Heart left ventricle (tissue), 16 donors: Measurements from ENCODE around the gene DHX32. TPM values are rescaled to one million over a fixed set of nuclear protein-coding genes. Genes with fewer than 3 reads are reported as not detected.

Experiments
- ATAC-seq, 4 donors: fragments of 200-7000 bp; cut with Tn5 transposase; one replicate each; pipeline ENCODE4 v1.9.1; 2020 to 2022; ENCODE audit warnings: moderate library complexity in 4 of 4, mild to moderate bottlenecking in 3 of 4, moderate number of reproducible peaks in 1 of 4
- DNase-seq, 5 donors: peaks; one replicate each; pipeline ENCODE4 v3.0.0-alpha.2; 2020
- H3K27ac ChIP-seq, 12 donors: fragments of 200-600 bp; sonication (generic) in 4 of 12; one replicate each; pipeline versions ENCODE4 v1.5.0 to v1.8.0; 2016 to 2022; ENCODE audit warnings: mild to moderate bottlenecking in 2 of 12
- H3K27me3 ChIP-seq, 9 donors: fragments of 200-600 bp; sonication (generic) in 2 of 9; one replicate each; pipeline versions ENCODE4 v1.5.1 to v1.8.0; 2016 to 2022; ENCODE audit warnings: mild to moderate bottlenecking in 3 of 9
- H3K36me3 ChIP-seq, 9 donors: fragments of 200-600 bp; sonication (generic) in 2 of 9; one replicate each; pipeline versions ENCODE4 v1.5.0 to v1.8.0; 2018 to 2022; ENCODE audit warnings: mild to moderate bottlenecking in 2 of 9
- H3K4me1 ChIP-seq, 12 donors: fragments of 200-600 bp; sonication (generic) in 4 of 12; one replicate each; pipeline versions ENCODE4 v1.5.0 to v1.8.0; 2016 to 2022; ENCODE audit warnings: mild to moderate bottlenecking in 3 of 12
- H3K4me3 ChIP-seq, 12 donors: fragments of 200-600 bp; sonication (generic) in 4 of 12; one replicate each; pipeline versions ENCODE4 v1.5.0 to v1.8.0; 2017 to 2022; ENCODE audit warnings: mild to moderate bottlenecking in 9 of 12, moderate library complexity in 4 of 12
- H3K9me3 ChIP-seq, 12 donors: fragments of 200-600 bp; sonication (generic) in 4 of 12; one replicate each; pipeline versions ENCODE4 v1.5.0 to v1.8.0; 2016 to 2022; ENCODE audit warnings: mild to moderate bottlenecking in 1 of 12
- CTCF ChIP-seq, 12 donors: fragments of 200-600 bp; sonication (generic) in 4 of 12; IDR thresholded peaks; one replicate each; pipeline versions ENCODE4 v1.5.0 to v1.8.0; 2018 to 2022; ENCODE audit warnings: antibody characterized with exemption in 12 of 12, mild to moderate bottlenecking in 5 of 12
- POLR2A ChIP-seq, 2 donors: fragments of 450-650 bp; IDR thresholded peaks; one replicate each; pipeline ENCODE4 v1.6.1; 2017; ENCODE audit warnings: antibody characterized with exemption in 2 of 2, mild to moderate bottlenecking in 2 of 2, moderate library complexity in 2 of 2
- WGBS, 4 donors: extraction: QIAGEN DNeasy Blood & Tissue Kit in 2 of 4; methylation state at CpG; one replicate each; pipeline versions ENCODE4 v1.1.5 to v1.1.7; 2013 to 2018; 5-methylcytosine and 5-hydroxymethylcytosine counted together
- intact Hi-C, 10 donors: fragments of 100-400 bp; cut with DNase I; formaldehyde crosslinking; loops; one replicate each; pipeline versions ENCODE4 v1.11.1 to v1.14.2; 2022
- polyA plus RNA-seq, 2 donors: library from polyadenylated mRNA; stranded (reverse); fragments of 200-250 nt; gene quantifications; one replicate each; pipeline ENCODE4 v1.2.3, GENCODE V29; 2013
- total RNA-seq, 9 donors: library from RNA; depleted of rRNA in 2 of 9; stranded (reverse); fragments of >200 nt in 2 of 9; fragmentation: NEBNext Ultra II Directional in 3 of 9; extraction: Animal tissue kit (Norgen Biotek cat#: 25700) in 3 of 9; gene quantifications; one replicate each; pipeline versions ENCODE4 v1.1.0 to v1.2.4, GENCODE V29; 2016 to 2023
- donor health status: ischemic (EF 13 %, LVEDD 7.1; RV severe dilation, severe dysfunction).
- donor health status: healthy with polysubstance abuse.
- donor health status: DM: no; HTN: yes; CAD: no.
- donor health status: DM: no; HTN: no; CAD: no.
- donor health status: ischemic (EF 25% LVEDD 6.9; RV normal size, moderate dysfunction).
- donor health status: ischemic (EF 25% LVEDD 5.7; RV mildly dilated, moderate dysfunction).
- donor health status: healthy.
- donor health status: DM: yes; HTN: yes; CAD: no.
- donor health status: ischemic (EF 35%, LVEDD 5.7; RV mildly dilated, moderate dysfunction).
- donor health status: nonischemic (EF 11% LVEDD 7.7; RV severe dilation, severe dysfunction).
- donor health status: DM: yes; HTN: yes; CAD: no.
- donor health status: PGD.
- donor health status: ischemic (EF 29% LVEDD 5.4; RV normal size, mild dysfunction).
- donor health status: nonischemic (EF 23%, LVEDD 6.1; RV moderate dilation, normal function).

DHX32 gene
- total and polyA plus RNA-seq, 11 donors = 24.6 to 60.7 (median 37.9) TPM

GRCh38 chr10:125822878-125823662 is 58.0 kb downstream of the DHX32 start, which contains the start of the genes BCCIP and UROS:
BCCIP (plus strand) TSS chr10:125823546; CDS start chr10:125823558, 12 bp downstream.
UROS (minus strand) TSS chr10:125823258; CDS start chr10:125816499, 6,759 bp downstream.
- DNase-seq (peak; percentile 91 to 97 (median 92)), ATAC-seq (peak; percentile 85 to 96 (median 94))
- TF ChIP-seq CTCF (IDR thresholded peaks at IDR 0.05) (peak in 2 of 12 donors; percentile 11 to 18), POLR2A (IDR thresholded peaks at IDR 0.05) (peak in 1 of 2 donors; percentile 52)
- peak within 1 kb of the TSS; percentile 83 to 97 (median 90) for H3K27ac ChIP-seq
- WGBS, 4 donors = 0 to 1% (median 0%) methylated on average over 55 to 74 of the region's 74 CpGs
- peak within 1 kb of the TSS; percentile 71 to 99 (median 95) for H3K4me3 ChIP-seq
- intact Hi-C loops = loop anchor here in 1 of 10 donors (5.0 to 10.0 kb wide), 2 partner anchors 78 to 906 kb away; no protein-coding TSS in a partner anchor
- H3K36me3 ChIP-seq = peaks cover 0 to 29% (median 15%) of the 10 kb centered on the region in 9 donors
- no peaks in the 10 kb centered on the region for H3K9me3 ChIP-seq
- peaks cover 6 to 44% (median 32%) of the 10 kb centered on the region in 12 donors for H3K4me1 ChIP-seq
- no peaks in the 10 kb centered on the region for H3K27me3 ChIP-seq

GRCh38 chr10:125820701-125821100 is 60.4 kb downstream of the DHX32 start:
- Histone ChIP-seq H3K27ac (no peak overlapping the region), H3K4me3 (no peak overlapping the region), H3K4me1 (peaks cover 6 to 40% (median 30%) of the 10 kb centered on the region in 12 donors), H3K36me3 (peaks cover 0 to 10% (median 5%) of the 10 kb centered on the region in 9 donors), H3K9me3 (no peaks in the 10 kb centered on the region), H3K27me3 (no peaks in the 10 kb centered on the region)
- intact Hi-C loops = loop anchor here in 1 of 10 donors (5.0 to 10.0 kb wide), 2 partner anchors 76 to 903 kb away; no protein-coding TSS in a partner anchor
- TF ChIP-seq POLR2A (IDR thresholded peaks at IDR 0.05) (no peak), CTCF (IDR thresholded peaks at IDR 0.05) (no peak)
- DNase-seq = no peak
- no peak for ATAC-seq
- WGBS, 4 donors = 20 to 46% (median 38%) methylated on average over 1 of the region's 1 CpG

GRCh38 chr10:125817337-125817946 is 63.6 kb downstream of the DHX32 start:
- DNase-seq (no peak), ATAC-seq (no peak)
- H3K4me1 ChIP-seq = peaks cover 0 to 21% (median 10%) of the 10 kb centered on the region in 12 donors
- H3K9me3 ChIP-seq = no peaks in the 10 kb centered on the region
- TF ChIP-seq CTCF (IDR thresholded peaks at IDR 0.05) = no peak
- no peak for TF ChIP-seq POLR2A (IDR thresholded peaks at IDR 0.05)
- H3K36me3 ChIP-seq = peaks cover 0 to 41% (median 34%) of the 10 kb centered on the region in 9 donors
- H3K27ac ChIP-seq = no peak overlapping the region
- no peaks in the 10 kb centered on the region for H3K27me3 ChIP-seq
- intact Hi-C loops = no loop called here
- WGBS, 4 donors = 88 to 91% (median 89%) methylated on average over 6 of the region's 6 CpGs
- no peak overlapping the region for H3K4me3 ChIP-seq

GRCh38 chr10:125816548-125816947 is 64.5 kb downstream of the DHX32 start:
- ATAC-seq = no peak
- Histone ChIP-seq H3K4me3 (no peak overlapping the region), H3K9me3 (no peaks in the 10 kb centered on the region), H3K27ac (no peak overlapping the region), H3K4me1 (peaks cover 0 to 12% (median 1%) of the 10 kb centered on the region in 12 donors), H3K36me3 (peaks cover 0 to 50% (median 34%) of the 10 kb centered on the region in 9 donors), H3K27me3 (no peaks in the 10 kb centered on the region)
- TF ChIP-seq CTCF (IDR thresholded peaks at IDR 0.05) = no peak
- TF ChIP-seq POLR2A (IDR thresholded peaks at IDR 0.05) = no peak
- intact Hi-C loops = no loop called here
- 81 to 85% (median 82%) methylated on average over 4 of the region's 4 CpGs for WGBS, 4 donors
- DNase-seq = no peak
